Renal pelvis (tissue), 4 donors: ENCODE measurements around the gene KCNQ5. TPM values are rescaled to one million over a fixed set of nuclear protein-coding genes. Genes with fewer than 3 reads are reported as not detected.

Experiments used
- DNase-seq: peaks from one replicate; pipeline ENCODE4 v3.0.0-alpha.2; 2013
- polyA plus RNA-seq, 3 donors: library from polyadenylated mRNA; unstranded; fragments of 120-200 nt; gene quantifications; one replicate each; pipeline ENCODE4 v1.2.1, GENCODE V29; 2013; ENCODE audit not compliant: insufficient read length in 3 of 3

The KCNQ5 gene
- polyA plus RNA-seq, 3 donors, result 0.21 to 0.34 (median 0.31) TPM

- DNase-seq, result no peak
Observed at GRCh38 chr6:73002588-73002987, 380.7 kb downstream of the KCNQ5 start.

DNA sequence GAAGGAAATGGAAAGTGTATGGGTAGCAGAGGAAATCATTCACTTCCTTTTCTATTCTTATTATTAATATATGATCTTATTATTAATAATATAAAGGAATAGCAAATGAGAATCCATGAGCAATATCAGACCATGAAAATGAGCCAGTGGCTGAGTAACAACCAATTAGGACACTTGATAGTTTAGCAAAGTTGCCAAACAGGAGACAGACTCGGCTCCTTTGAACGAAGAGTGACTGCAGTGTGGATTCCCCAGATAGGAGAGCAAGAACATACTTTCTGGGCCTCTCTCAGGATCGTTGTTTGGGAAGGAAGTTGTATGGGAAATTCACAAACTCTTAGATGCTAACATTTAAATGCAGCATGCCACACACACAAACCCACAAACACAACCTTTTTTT lies 381.4 kb downstream of the KCNQ5 start:
- no peak for DNase-seq

DNA sequence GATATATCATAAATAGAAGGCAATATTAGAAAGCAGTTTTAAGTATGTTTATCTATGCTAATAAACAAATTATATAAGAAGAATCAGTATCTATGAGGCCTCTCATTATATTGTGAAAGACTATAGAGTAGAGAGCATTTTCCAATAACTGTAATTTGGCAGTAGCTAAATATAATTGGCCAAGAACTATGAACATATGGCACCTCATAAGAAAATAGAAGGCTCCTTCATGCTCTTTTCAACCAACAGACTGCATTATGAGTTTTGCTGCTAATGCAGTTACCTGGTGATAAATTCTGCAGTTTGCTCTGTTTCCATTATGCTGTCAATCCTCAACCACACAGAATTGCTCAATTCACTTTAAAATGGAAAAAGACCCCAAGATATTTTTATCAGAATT lies 382.4 kb downstream of the KCNQ5 start:
- no peak for DNase-seq

GRCh38 chr6:73004861-73005260 lies 383.0 kb downstream of the KCNQ5 start:
- DNase-seq, result no peak

DNA sequence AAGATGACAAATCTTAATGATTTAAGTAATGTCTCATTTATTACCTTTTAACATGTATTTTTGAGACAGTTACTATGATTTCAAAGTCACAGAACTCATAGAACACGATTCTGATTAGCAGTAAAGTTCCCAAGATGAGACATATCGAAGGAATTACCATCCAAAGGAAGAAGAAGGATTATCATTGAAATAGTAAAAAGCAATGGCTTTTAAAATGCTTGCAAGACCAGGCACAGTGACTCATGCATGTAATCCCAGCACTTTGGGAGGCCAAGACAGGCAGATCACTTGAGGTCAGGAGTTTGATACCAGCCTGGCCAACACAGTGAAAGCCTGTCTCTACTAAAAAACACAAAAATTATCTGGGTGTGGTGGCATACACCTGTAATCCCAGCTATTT lies 384.3 kb downstream of the KCNQ5 start:
- DNase-seq, result no peak

DNA sequence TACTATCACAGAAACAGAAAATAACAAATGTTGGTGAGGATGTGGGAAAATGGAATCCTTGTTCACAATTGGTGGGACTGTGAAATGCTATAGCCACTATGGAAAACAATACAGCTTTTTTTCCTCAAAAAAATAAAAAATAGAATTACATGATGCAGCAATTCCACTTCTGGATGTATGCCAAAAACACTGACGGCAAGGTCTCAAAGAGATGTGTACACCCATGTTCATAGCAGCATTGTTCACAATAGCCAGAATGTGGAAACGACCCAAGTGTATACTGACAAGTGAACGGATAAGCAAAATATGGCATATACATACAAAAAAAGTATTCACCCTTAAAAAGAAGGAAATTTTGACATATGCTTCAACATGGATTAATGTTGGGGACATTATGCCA lies 390.1 kb downstream of the KCNQ5 start:
- no peak for DNase-seq

DNA sequence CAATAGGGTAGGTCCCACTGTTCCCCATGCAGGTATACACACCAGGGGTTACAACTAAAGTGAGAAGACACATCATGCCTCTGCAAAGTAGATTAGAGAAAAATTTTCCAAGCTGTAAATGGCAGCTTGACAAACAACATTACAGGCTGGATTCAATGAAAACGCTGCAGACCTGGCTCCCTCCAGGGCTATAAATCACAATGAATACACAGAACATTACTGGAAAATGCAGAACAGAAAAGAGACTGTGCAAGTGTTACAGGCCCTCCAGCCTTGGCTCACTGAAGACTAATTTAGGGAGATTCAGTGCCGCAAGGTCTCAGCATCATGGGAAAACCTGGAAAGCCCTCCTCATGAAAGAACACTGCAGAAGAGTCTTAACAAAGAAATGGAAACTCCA lies 395.6 kb downstream of the KCNQ5 start:
- DNase-seq, result no peak

GRCh38 chr6:73024598-73024997 lies 402.7 kb downstream of the KCNQ5 start:
- no peak for DNase-seq

- DNase-seq, result no peak
Observed at GRCh38 chr6:73027691-73028090, 405.8 kb downstream of the KCNQ5 start.

- DNase-seq, result no peak
Observed at GRCh38 chr6:73028124-73028766, 406.4 kb downstream of the KCNQ5 start.

DNA sequence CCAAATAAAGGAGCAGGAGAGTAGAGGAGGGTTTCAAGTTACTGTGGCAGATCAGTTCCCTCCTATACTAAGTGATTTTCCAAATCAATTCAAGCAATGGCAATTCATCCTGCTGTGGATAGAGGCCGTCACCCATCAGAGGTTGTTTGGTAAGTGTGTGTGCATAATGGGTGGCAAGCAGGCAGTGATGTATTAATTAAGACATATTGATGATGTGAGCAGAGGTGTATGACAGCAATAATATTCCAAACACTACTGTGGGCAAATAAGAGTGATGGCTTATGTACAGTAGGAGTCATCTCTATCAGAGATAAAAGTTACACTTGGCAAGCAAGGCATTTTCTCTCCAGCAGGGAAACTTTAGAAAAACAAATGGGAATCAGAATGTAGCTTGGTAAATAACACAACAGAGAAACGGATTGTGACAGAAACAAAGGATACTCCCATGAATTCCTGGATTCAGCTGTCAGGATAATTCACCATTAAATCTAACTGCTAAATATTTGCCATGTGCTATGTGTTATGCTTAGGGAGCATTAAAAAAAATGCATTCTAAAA lies 407.1 kb downstream of the KCNQ5 start:
- DNase-seq, result no peak

DNA sequence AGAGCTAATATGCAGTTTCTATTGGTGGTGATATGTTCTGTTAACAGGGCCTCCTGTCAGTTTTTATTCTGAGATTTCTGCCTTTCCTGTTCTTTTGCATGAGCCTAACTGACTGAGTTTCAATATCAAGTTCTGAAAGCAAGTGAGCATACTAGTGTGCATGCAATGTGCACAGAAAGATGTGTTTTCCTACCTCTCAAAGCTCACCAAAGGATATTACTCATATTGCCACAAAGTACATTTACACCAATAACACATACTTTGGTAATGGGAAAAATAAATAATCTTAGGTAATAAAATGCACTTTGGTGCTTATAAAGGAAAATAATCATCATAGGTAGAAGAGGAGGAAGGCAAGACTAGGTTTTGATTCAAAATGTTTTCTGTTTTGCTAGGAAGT lies 408.4 kb downstream of the KCNQ5 start:
- DNase-seq, result no peak

DNA sequence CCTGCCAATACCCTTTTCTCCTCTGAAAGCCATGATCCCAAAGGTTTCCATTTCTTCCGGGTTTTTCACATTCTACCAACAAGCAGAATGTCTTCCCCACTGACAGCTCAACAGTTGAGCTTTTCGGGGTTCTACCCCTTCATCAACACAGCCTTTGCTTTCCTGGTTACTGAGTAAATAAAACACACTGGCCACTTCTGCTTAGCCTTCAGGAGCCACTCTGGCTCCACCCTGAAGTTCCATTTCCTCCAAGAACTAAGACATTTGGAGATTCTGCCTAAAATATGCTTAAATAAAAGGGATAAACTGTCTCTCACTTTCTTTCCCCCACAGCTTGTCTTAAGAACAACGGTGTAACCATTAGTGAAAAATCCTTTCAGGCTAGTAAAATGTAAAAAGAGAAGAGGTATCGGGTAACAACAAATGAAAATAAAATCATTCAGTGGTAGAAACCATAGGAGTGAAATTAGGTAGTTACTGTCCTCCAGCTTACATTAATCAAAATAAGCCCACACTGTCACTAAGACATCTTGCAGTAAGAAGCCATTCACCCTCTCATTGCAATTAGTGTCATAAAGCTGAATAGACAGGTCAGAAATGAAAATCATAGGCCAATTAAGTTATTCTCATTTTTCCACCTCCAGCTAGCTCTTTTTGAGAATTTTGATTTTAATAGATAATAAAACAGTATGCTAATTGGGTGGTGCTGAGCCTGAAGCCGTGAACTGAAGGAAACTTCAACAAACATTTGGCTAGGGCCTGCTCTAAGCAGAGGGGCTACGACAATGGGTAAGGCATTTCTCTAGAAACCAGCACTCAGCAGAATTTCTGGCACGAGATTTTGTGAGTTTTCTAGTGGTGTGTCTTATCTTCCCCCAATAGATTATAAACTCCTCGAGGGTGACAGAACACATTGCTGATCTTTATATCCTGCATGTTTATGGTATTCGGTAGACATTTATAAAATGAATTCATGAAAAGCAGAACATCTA lies 409.2 kb downstream of the KCNQ5 start:
- DNase-seq, result no peak

DNA sequence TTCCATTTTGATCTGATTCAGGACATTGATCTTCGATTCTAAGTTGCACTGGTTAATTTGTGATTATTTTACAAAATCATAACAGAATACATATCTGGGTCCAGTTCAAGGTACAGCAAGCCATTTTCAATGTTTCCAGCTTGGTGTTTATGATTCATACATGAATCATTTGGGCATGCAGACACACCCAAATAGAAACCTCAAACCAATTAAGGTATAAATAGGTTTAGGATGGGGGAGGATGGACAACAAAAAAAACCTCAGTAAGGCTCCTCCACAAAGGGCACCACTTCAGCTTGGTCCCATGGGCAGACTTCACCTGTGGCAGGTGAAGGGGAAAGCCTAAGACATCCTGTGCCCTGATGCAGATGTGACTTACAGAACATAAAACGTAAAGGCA lies 410.7 kb downstream of the KCNQ5 start:
- no peak for DNase-seq

GRCh38 chr6:73036689-73037088 lies 414.8 kb downstream of the KCNQ5 start:
- DNase-seq, result no peak

- DNase-seq, result no peak
Observed at GRCh38 chr6:73041051-73041450, 419.2 kb downstream of the KCNQ5 start.

DNA sequence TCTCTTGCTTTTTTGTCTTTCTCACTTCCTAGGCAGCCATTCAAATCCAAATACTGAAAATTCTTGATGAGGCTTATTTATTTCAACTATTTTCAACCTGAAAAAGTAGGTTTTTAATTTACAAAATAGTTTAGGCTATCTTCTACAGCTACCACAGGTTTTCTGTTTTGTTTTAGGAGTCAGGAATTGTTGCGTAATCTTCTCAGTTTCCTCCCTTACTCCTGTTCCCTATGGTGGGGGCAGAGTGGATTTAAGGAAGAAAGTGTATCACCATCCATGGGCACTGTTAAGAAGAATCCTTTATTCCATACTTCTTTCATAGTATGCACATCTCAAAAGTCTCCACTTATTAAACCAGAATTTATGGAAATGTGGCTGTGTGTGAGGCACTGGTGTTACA lies 421.0 kb downstream of the KCNQ5 start:
- DNase-seq, result no peak

GRCh38 chr6:73043446-73043845 lies 421.6 kb downstream of the KCNQ5 start:
- DNase-seq, result no peak

GRCh38 chr6:73045609-73046008 lies 423.7 kb downstream of the KCNQ5 start:
- DNase-seq, result no peak

GRCh38 chr6:73047801-73048200 lies 425.9 kb downstream of the KCNQ5 start:
- no peak for DNase-seq

GRCh38 chr6:73049971-73050594 lies 428.2 kb downstream of the KCNQ5 start:
- no peak for DNase-seq

DNA sequence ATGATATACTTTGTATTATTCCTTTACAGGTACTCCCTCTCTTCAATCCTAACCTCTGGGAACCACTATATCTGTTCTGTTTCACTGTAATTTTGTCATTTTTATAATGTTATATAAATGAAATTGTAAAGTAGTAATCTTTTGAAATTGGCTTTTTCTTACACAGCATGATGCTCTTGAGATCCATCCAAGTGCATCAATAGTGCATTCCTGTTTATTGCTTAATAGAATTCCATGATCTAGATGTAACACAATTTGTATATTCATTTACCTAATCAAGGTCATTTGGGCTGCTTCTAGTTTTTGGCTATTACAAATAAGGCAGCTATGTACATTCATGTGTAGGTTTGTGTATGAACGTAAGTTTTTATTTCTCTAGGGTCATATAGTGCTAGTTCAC lies 428.8 kb downstream of the KCNQ5 start:
- no peak for DNase-seq

DNA sequence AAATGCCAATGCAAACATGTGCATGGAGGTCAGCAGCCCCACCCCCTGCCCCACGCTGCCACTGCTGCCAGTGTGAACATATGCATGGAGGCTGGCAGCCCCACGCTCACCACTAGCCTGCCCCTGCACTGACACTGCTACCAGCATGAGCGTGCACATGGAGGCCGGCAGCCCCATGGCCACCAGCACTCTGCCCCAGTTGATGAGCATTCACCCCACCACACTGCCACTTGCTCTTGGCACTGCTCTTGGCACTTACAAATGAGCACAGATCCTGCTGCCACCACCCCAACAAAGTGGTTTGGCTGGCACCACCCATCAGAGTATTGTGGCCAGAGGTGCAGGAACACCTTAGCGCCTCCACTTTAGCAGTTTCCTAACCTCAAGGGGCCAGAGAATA lies 429.3 kb downstream of the KCNQ5 start:
- DNase-seq, result no peak
